ENCODE data around the gene MRPL51. TPM values are rescaled to one million over a fixed set of nuclear protein-coding genes. Genes with fewer than 3 reads are reported as not detected.
"Not testable (repeated sequence)": the region's sequence is repeated elsewhere in the genome, so short reads cannot be mapped to it uniquely, and the experiment has no call there.

Gene MRPL51
- total and polyA plus RNA-seq, 2 donors (not counting 3 experiments of a cell fraction or from before 2014, with no cell fraction given), result 147 to 273 TPM

DNA sequence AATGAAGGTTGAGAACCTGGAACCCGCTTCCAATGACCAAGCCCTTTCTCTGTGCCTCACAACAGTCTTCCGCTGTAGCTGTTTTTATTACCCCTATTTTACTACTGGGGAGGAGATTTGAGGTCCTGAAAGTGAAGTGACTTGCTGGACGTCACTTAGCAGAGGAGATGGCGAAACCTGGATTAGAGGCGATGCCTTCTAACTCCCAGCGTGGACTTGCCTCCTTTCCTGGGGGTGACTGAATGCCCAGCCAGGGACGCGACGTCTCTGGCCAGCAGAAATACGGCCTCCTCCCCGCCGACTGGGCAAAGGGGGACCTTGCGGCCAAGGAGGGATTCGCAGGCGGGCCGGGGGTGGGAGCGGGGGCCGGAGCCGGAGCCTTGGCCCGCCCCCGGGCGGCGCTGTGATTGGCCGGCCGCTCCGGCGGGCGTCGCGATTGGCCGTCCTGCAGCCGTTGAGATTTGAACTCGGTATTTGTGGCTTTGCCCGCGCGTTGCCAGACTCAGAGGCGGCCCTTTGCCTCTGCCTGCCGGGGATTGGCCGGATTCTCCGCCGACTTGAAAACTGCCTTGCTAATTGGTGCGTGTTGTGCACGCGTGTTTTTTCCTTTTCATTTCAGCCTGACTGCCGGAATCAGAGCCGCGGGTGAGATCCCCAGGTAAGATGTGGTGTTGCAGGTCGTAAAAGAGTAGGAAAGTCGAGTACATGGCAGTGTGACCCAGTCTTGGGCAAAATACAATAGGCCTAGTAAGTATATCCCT lies 615 bp upstream of the MRPL51 start, which contains the start of gene NCAPD2:
NCAPD2 (plus strand) TSS at position 606 of the 761 bp plus-strand sequence. CDS start 997 bp downstream, outside the sequence.
- TF ChIP-seq, protein P1, sequence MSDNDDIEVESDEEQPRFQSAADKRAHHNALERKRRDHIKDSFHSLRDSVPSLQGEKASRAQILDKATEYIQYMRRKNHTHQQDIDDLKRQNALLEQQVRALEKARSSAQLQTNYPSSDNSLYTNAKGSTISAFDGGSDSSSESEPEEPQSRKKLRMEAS (IDR thresholded peaks at IDR 0.05; ENCODE audit: insufficient read depth, insufficient read length), result peak; percentile 33
- TF ChIP-seq JUN (IDR thresholded peaks at IDR 0.05; ENCODE audit: borderline replicate concordance, insufficient read depth, insufficient read length, low read depth) (no peak), GATA2 (IDR thresholded peaks at IDR 0.05; ENCODE audit: insufficient read depth, insufficient read length, low read depth, low read length) (no peak), POLR2AphosphoS5 (IDR thresholded peaks at IDR 0.05; ENCODE audit: insufficient read depth, low read depth, low read length) (no peak), FOS (IDR thresholded peaks at IDR 0.05; ENCODE audit: borderline replicate concordance, insufficient read depth, low read length) (no peak), MYC (IDR thresholded peaks at IDR 0.05; ENCODE audit: low read depth, low read length) (peak; percentile 9), POLR2A (IDR thresholded peaks at IDR 0.05; ENCODE audit: low read depth, low read length) (no peak), EZH2 (IDR thresholded peaks at IDR 0.05; ENCODE audit: borderline replicate concordance, low read depth, low read length, severe bottlenecking) (no peak)
- TF ChIP-seq, protein P2, sequence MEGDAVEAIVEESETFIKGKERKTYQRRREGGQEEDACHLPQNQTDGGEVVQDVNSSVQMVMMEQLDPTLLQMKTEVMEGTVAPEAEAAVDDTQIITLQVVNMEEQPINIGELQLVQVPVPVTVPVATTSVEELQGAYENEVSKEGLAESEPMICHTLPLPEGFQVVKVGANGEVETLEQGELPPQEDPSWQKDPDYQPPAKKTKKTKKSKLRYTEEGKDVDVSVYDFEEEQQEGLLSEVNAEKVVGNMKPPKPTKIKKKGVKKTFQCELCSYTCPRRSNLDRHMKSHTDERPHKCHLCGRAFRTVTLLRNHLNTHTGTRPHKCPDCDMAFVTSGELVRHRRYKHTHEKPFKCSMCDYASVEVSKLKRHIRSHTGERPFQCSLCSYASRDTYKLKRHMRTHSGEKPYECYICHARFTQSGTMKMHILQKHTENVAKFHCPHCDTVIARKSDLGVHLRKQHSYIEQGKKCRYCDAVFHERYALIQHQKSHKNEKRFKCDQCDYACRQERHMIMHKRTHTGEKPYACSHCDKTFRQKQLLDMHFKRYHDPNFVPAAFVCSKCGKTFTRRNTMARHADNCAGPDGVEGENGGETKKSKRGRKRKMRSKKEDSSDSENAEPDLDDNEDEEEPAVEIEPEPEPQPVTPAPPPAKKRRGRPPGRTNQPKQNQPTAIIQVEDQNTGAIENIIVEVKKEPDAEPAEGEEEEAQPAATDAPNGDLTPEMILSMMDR (IDR thresholded peaks at IDR 0.05; ENCODE audit: extremely low read depth in 1 of 2, insufficient read depth in 1 of 2, low read depth in 1 of 2, low read length in 2 of 2), result peak; percentile 21 to 35
- Histone ChIP-seq H3K4me1 (ENCODE audit: control insufficient read depth, extremely low read depth, insufficient read depth, low read length) (peaks cover 20% of the 10 kb centered on the region), H3K79me2 (ENCODE audit: control insufficient read depth, insufficient read depth, low read length) (peaks cover 38% of the 10 kb centered on the region), H3K4me2 (ENCODE audit: insufficient read depth, low read length) (peak within 1 kb of the TSS; percentile 96), H3K36me3 (ENCODE audit: control insufficient read depth in 2 of 2, extremely low read depth in 1 of 2, insufficient read depth in 2 of 2, low read length in 2 of 2) (peaks cover 0 to 7% of the 10 kb centered on the region in 2 experiments), H3K4me3 (replicated peaks in 1 of 3; ENCODE audit: insufficient read depth in 1 of 3, low read depth in 1 of 3, low read length in 3 of 3) (peak within 1 kb of the TSS; percentile 82 to 92 (median 86)), H3K9ac (replicated peaks; ENCODE audit: extremely low read depth, insufficient read depth, low read length) (peak within 1 kb of the TSS; percentile 96), H3K27me3 (ENCODE audit: control insufficient read depth in 2 of 2, insufficient read depth in 2 of 2, low read length in 2 of 2) (no peaks in the 10 kb centered on the region), H3K27ac (ENCODE audit: insufficient read depth, low read depth, low read length) (peak within 1 kb of the TSS; percentile 95), H2AFZ (ENCODE audit: low read depth, low read length) (peak within 1 kb of the TSS; percentile 88), H3K9me1 (replicated peaks; ENCODE audit: control insufficient read depth, extremely low read depth, insufficient read depth, low read length) (no peaks in the 10 kb centered on the region), H3K9me3 (replicated peaks; ENCODE audit: control insufficient read depth, insufficient read depth, low read length) (no peaks in the 10 kb centered on the region), H4K20me1 (replicated peaks; ENCODE audit: control insufficient read depth, extremely low read depth, insufficient read depth, low read length) (no peaks in the 10 kb centered on the region)
- dilution Hi-C loops (cut with MboI; ENCODE audit: extremely low pct_ligation_motif_present, low sequenced_read_pairs) (no loop called here), intact Hi-C loops (cut with micrococcal nuclease) (loop anchor here (1.0 kb wide), 3 partner anchors 23 to 70 kb away; partner anchors contain the start of genes GAPDH and VAMP1)
- DNase-seq (ENCODE audit: low read depth, low spot score) (peak; percentile 98), FAIRE-seq (peak; percentile 98)
- CTCF ChIA-PET, result interaction anchor here (0.9 to 1.2 kb wide), 6 partner anchors 9 to 46 kb away, joined by 3 to 8 read pairs (median 5); partner anchors contain the start of gene VAMP1
- BruUV-seq (replicated peaks), result no TSS peak
- POLR2A ChIA-PET, result interaction anchor here (0.8 to 1.3 kb wide), 5 partner anchors 11 to 41 kb away, joined by 3 to 15 read pairs (median 5); partner anchors contain the start of genes GAPDH and VAMP1

DNA sequence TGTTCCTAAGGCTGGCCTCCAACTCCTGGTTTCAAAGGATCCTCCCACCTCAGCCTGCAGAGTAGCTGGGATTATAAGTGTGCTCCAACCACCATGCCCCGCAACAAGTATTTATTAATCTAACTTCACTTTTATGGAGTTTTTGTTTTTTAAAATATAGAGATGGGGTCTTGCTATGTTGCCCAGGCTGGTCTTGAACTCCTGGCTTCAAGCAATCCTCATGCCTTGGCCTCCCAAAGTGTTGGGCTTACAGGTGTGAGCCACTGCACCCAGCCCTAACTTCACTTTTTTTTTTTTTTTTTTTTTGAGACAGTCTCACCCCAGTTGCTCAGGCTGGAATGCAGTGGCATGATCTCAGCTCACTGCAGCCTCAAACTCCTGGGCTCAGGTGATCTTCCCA lies 2.4 kb downstream of the MRPL51 start:
- H3K36me3 ChIP-seq (ENCODE audit: control insufficient read depth in 2 of 2, extremely low read depth in 1 of 2, insufficient read depth in 2 of 2, low read length in 2 of 2); H3K4me2 ChIP-seq (ENCODE audit: insufficient read depth, low read length); H4K20me1 ChIP-seq (replicated peaks; ENCODE audit: control insufficient read depth, extremely low read depth, insufficient read depth, low read length); H3K27me3 ChIP-seq (ENCODE audit: control insufficient read depth in 2 of 2, insufficient read depth in 2 of 2, low read length in 2 of 2); H3K9me3 ChIP-seq (replicated peaks; ENCODE audit: control insufficient read depth, insufficient read depth, low read length); H3K9ac ChIP-seq (replicated peaks; ENCODE audit: extremely low read depth, insufficient read depth, low read length); BruUV-seq (replicated peaks); H3K27ac ChIP-seq (ENCODE audit: insufficient read depth, low read depth, low read length); H3K4me3 ChIP-seq (replicated peaks in 1 of 3; ENCODE audit: insufficient read depth in 1 of 3, low read depth in 1 of 3, low read length in 3 of 3); dilution Hi-C loops (cut with MboI; ENCODE audit: extremely low pct_ligation_motif_present, low sequenced_read_pairs); H3K9me1 ChIP-seq (replicated peaks; ENCODE audit: control insufficient read depth, extremely low read depth, insufficient read depth, low read length); intact Hi-C loops (cut with micrococcal nuclease); DNase-seq (ENCODE audit: low read depth, low spot score); FAIRE-seq; H2AFZ ChIP-seq (ENCODE audit: low read depth, low read length): not testable (repeated sequence)
- Histone ChIP-seq H3K4me1 (ENCODE audit: control insufficient read depth, extremely low read depth, insufficient read depth, low read length) (peaks cover 20% of the 10 kb centered on the region), H3K79me2 (ENCODE audit: control insufficient read depth, insufficient read depth, low read length) (peaks cover 21% of the 10 kb centered on the region)
- ChIA-PET CTCF (interaction anchor here (0.6 to 0.7 kb wide), 2 partner anchors 20 to 145 kb away, joined by 3 read pairs; partner anchors contain the start of gene VAMP1), POLR2A (interaction anchor here (1.6 kb wide), 1 partner anchor 20 kb away, joined by 4 read pairs; the partner anchor contains the start of gene VAMP1)

Measured in endothelial cell of umbilical vein (primary cell).